ENCODE data around the gene FRRS1L. TPM values are rescaled to one million over a fixed set of nuclear protein-coding genes. Genes with fewer than 3 reads are reported as not detected.

The FRRS1L gene
- total RNA-seq, 6 donors from 2014 or later: 0.06 to 0.13 (median 0.10) TPM; not detected in 3

- H3K4me1 ChIP-seq: no peaks in the 10 kb centered on the region
- DNase-seq: no peak
- no peak overlapping the region for H3K4me3 ChIP-seq
- no peaks in the 10 kb centered on the region for H3K27me3 ChIP-seq
- H3K9me3 ChIP-seq: no peaks in the 10 kb centered on the region
- no peaks in the 10 kb centered on the region for H3K36me3 ChIP-seq
- ATAC-seq (ENCODE audit: low FRiP score in 2 of 2): no peak
- TF ChIP-seq, protein P1, sequence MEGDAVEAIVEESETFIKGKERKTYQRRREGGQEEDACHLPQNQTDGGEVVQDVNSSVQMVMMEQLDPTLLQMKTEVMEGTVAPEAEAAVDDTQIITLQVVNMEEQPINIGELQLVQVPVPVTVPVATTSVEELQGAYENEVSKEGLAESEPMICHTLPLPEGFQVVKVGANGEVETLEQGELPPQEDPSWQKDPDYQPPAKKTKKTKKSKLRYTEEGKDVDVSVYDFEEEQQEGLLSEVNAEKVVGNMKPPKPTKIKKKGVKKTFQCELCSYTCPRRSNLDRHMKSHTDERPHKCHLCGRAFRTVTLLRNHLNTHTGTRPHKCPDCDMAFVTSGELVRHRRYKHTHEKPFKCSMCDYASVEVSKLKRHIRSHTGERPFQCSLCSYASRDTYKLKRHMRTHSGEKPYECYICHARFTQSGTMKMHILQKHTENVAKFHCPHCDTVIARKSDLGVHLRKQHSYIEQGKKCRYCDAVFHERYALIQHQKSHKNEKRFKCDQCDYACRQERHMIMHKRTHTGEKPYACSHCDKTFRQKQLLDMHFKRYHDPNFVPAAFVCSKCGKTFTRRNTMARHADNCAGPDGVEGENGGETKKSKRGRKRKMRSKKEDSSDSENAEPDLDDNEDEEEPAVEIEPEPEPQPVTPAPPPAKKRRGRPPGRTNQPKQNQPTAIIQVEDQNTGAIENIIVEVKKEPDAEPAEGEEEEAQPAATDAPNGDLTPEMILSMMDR (IDR thresholded peaks at IDR 0.05): no peak
- no peak for TF ChIP-seq POLR2AphosphoS5 (IDR thresholded peaks at IDR 0.05)
- no peak for TF ChIP-seq EP300 (IDR thresholded peaks at IDR 0.05)
- no peak for TF ChIP-seq POLR2A (IDR thresholded peaks at IDR 0.05)
- no peak overlapping the region for H3K27ac ChIP-seq
- WGBS, 2 donors: 87 to 100% methylated on average over 2 of the region's 2 CpGs
These were observed 39.6 kb upstream of the FRRS1L start for GRCh38 chr9:109206670-109207069.

DNA sequence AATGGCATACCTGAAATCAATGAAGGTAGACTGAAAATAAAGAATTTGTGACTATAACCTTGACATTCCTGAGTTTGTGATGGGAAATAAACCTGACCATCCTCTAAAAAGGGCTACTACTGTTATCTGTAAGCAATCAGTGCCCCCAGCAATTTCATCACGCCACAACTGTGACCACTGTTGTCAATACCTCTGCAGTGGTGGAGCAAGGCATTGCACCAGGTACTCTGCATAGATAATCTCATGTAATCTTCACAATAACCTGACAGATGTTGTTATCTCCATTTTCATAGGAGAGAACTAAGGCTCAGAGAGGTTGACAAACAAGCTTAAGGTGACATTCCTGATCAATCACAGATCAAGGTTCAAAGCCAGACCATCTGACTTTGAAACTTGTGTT, 38.5 kb upstream of the FRRS1L start:
- Histone ChIP-seq H3K27me3 (no peaks in the 10 kb centered on the region), H3K9me3 (no peaks in the 10 kb centered on the region), H3K4me3 (no peak overlapping the region), H3K4me1 (no peaks in the 10 kb centered on the region), H3K27ac (no peak overlapping the region), H3K36me3 (no peaks in the 10 kb centered on the region)
- WGBS, 2 donors: 87 to 89% methylated on average over 1 of the region's 1 CpG
- ATAC-seq (ENCODE audit: low FRiP score in 2 of 2) (no peak), DNase-seq (no peak)
- TF ChIP-seq POLR2AphosphoS5 (IDR thresholded peaks at IDR 0.05): no peak
- TF ChIP-seq, protein P1 (IDR thresholded peaks at IDR 0.05): no peak
- no peak for TF ChIP-seq POLR2A (IDR thresholded peaks at IDR 0.05)
- TF ChIP-seq EP300 (IDR thresholded peaks at IDR 0.05): no peak

DNA sequence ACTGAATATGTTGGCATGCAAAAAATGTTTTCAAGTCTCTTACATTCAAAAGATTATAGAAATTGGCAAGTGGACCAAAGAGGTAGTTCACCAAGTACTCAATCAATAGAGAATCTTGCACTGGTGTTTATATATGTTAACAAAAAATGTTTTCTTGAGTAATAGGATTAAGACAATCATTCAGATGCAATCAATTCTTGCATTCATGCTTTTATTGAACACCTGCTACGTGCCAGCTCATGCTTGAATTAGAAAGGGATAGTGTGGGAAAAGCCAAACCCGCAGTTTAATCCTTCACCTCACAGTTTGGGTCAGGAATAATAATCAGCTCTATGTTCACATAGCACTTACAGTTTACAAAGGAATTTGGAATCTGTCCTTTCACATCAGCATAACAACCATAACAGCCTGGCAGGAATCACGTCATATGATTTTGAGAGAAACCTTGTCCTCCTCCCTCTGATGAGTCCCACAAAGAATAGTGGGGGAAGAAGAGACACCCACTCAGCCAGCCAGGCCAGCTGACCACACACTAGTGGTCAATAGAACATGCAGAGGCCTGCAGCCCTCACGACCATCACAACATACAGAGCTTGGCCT, 36.8 kb upstream of the FRRS1L start:
- H3K36me3 ChIP-seq: no peaks in the 10 kb centered on the region
- no peak for TF ChIP-seq EP300 (IDR thresholded peaks at IDR 0.05)
- no peak for TF ChIP-seq POLR2A (IDR thresholded peaks at IDR 0.05)
- TF ChIP-seq, protein P1 (IDR thresholded peaks at IDR 0.05): no peak
- no peak for TF ChIP-seq POLR2AphosphoS5 (IDR thresholded peaks at IDR 0.05)
- DNase-seq: no peak
- no peaks in the 10 kb centered on the region for H3K9me3 ChIP-seq
- no peak overlapping the region for H3K27ac ChIP-seq
- H3K27me3 ChIP-seq: no peaks in the 10 kb centered on the region
- no peak for ATAC-seq (ENCODE audit: low FRiP score in 2 of 2)
- no peak overlapping the region for H3K4me3 ChIP-seq
- 81 to 88% methylated on average over 4 of the region's 4 CpGs for WGBS, 2 donors
- no peaks in the 10 kb centered on the region for H3K4me1 ChIP-seq

- no peak for ATAC-seq (ENCODE audit: low FRiP score in 2 of 2)
- DNase-seq: no peak
These were observed 32.6 kb upstream of the FRRS1L start for GRCh38 chr9:109199676-109200075.

More at GRCh38 chr9:109199676-109200075, 32.6 kb upstream of the FRRS1L start:
- H3K36me3 ChIP-seq: no peaks in the 10 kb centered on the region
- TF ChIP-seq POLR2A (IDR thresholded peaks at IDR 0.05) (no peak), EP300 (IDR thresholded peaks at IDR 0.05) (no peak), POLR2AphosphoS5 (IDR thresholded peaks at IDR 0.05) (no peak)
- TF ChIP-seq, protein P1 (IDR thresholded peaks at IDR 0.05): no peak
- H3K27me3 ChIP-seq: no peaks in the 10 kb centered on the region
- H3K4me3 ChIP-seq: no peak overlapping the region
- H3K27ac ChIP-seq: no peak overlapping the region
- no peaks in the 10 kb centered on the region for H3K9me3 ChIP-seq
- H3K4me1 ChIP-seq: no peaks in the 10 kb centered on the region
- WGBS, 2 donors: 80 to 82% methylated on average over 2 to 5 of the region's 5 CpGs
